Measurements from ENCODE around the gene CHCHD4. TPM values are rescaled to one million over a fixed set of nuclear protein-coding genes. Genes with fewer than 3 reads are reported as not detected.

Gene CHCHD4
- total RNA-seq, 1 donor from 2014 or later, result 9.2 TPM

GRCh38 chr3:14162178-14162577 is 37.5 kb upstream of the CHCHD4 start:
- DNase-seq (ENCODE audit: low spot score), result no peak
- no peak overlapping the region for H3K27ac ChIP-seq
- Mint-ChIP-seq H3K36me3 (peaks cover 79% of the 10 kb centered on the region), H3K4me1 (no peaks in the 10 kb centered on the region), H3K27me3 (ENCODE audit: insufficient read depth, low read depth) (no peaks in the 10 kb centered on the region), H3K27ac (no peak overlapping the region), H3K9me3 (peaks cover 16% of the 10 kb centered on the region), H3K4me3 (no peak overlapping the region)
- no peak overlapping the region for H3K9ac ChIP-seq
- H3K4me3 ChIP-seq, result no peak overlapping the region
- H2AFZ ChIP-seq (replicated peaks), result no peak overlapping the region
- no peaks in the 10 kb centered on the region for H4K20me1 ChIP-seq (ENCODE audit: low read depth)
- peaks cover 24% of the 10 kb centered on the region for H3K36me3 ChIP-seq
- TF ChIP-seq EZH2phosphoT487 (IDR thresholded peaks at IDR 0.05) (no peak), CTCF (IDR thresholded peaks at IDR 0.05) (no peak), EZH2 (IDR thresholded peaks at IDR 0.05) (no peak)
- H3K27me3 ChIP-seq, result no peaks in the 10 kb centered on the region
- no peak overlapping the region for H3K4me2 ChIP-seq
- peaks cover 7% of the 10 kb centered on the region for H3K79me2 ChIP-seq (ENCODE audit: low read depth)
- no peaks in the 10 kb centered on the region for H3F3A ChIP-seq (ENCODE audit: low read depth)
- H3K4me1 ChIP-seq, result no peaks in the 10 kb centered on the region
- H3K9me3 ChIP-seq (ENCODE audit: low read depth), result no peaks in the 10 kb centered on the region

- Mint-ChIP-seq H3K4me1 (no peaks in the 10 kb centered on the region), H3K4me3 (no peak overlapping the region), H3K27me3 (ENCODE audit: insufficient read depth, low read depth) (no peaks in the 10 kb centered on the region), H3K27ac (no peak overlapping the region), H3K36me3 (peaks cover 78% of the 10 kb centered on the region), H3K9me3 (peaks cover 16% of the 10 kb centered on the region)
- peaks cover 7% of the 10 kb centered on the region for H3K79me2 ChIP-seq (ENCODE audit: low read depth)
- no peaks in the 10 kb centered on the region for H4K20me1 ChIP-seq (ENCODE audit: low read depth)
- H3K4me2 ChIP-seq, result no peak overlapping the region
- no peaks in the 10 kb centered on the region for H3K4me1 ChIP-seq
- H3F3A ChIP-seq (ENCODE audit: low read depth), result no peaks in the 10 kb centered on the region
- no peak overlapping the region for H2AFZ ChIP-seq (replicated peaks)
- H3K9me3 ChIP-seq (ENCODE audit: low read depth), result no peaks in the 10 kb centered on the region
- H3K9ac ChIP-seq, result no peak overlapping the region
- no peaks in the 10 kb centered on the region for H3K27me3 ChIP-seq
- no peak for TF ChIP-seq CTCF (IDR thresholded peaks at IDR 0.05)
- no peak overlapping the region for H3K4me3 ChIP-seq
- no peak for DNase-seq (ENCODE audit: low spot score)
- H3K36me3 ChIP-seq, result peaks cover 24% of the 10 kb centered on the region
- H3K27ac ChIP-seq, result no peak overlapping the region
These were observed 36.6 kb upstream of the CHCHD4 start for GRCh38 chr3:14161282-14161681.

GRCh38 chr3:14159426-14159825 is 34.8 kb upstream of the CHCHD4 start:
- H3K27me3 Mint-ChIP-seq (ENCODE audit: insufficient read depth, low read depth), result no peaks in the 10 kb centered on the region

More at GRCh38 chr3:14159426-14159825, 34.8 kb upstream of the CHCHD4 start:
- Histone ChIP-seq H3F3A (ENCODE audit: low read depth) (no peaks in the 10 kb centered on the region), H3K4me1 (no peaks in the 10 kb centered on the region), H3K27me3 (no peaks in the 10 kb centered on the region), H3K4me3 (no peak overlapping the region), H4K20me1 (ENCODE audit: low read depth) (no peaks in the 10 kb centered on the region), H3K9me3 (ENCODE audit: low read depth) (no peaks in the 10 kb centered on the region), H2AFZ (replicated peaks) (no peak overlapping the region), H3K4me2 (no peak overlapping the region), H3K79me2 (ENCODE audit: low read depth) (peaks cover 7% of the 10 kb centered on the region), H3K36me3 (peaks cover 24% of the 10 kb centered on the region), H3K27ac (no peak overlapping the region), H3K9ac (no peak overlapping the region)
- no peaks in the 10 kb centered on the region for H3K4me1 Mint-ChIP-seq
- no peak overlapping the region for H3K4me3 Mint-ChIP-seq
- TF ChIP-seq EZH2phosphoT487 (IDR thresholded peaks at IDR 0.05) (no peak), CTCF (IDR thresholded peaks at IDR 0.05) (no peak), EZH2 (IDR thresholded peaks at IDR 0.05) (no peak)
- H3K9me3 Mint-ChIP-seq, result peaks cover 16% of the 10 kb centered on the region
- peaks cover 73% of the 10 kb centered on the region for H3K36me3 Mint-ChIP-seq
- H3K27ac Mint-ChIP-seq, result no peak overlapping the region
- no peak for DNase-seq (ENCODE audit: low spot score)
